ENCODE data around the gene ZNF644. TPM values are rescaled to one million over a fixed set of nuclear protein-coding genes. Genes with fewer than 3 reads are reported as not detected.
"Not testable (repeated sequence)": the region's sequence is repeated elsewhere in the genome, so short reads cannot be mapped to it uniquely, and the experiment has no call there.

Gene ZNF644
- polyA plus RNA-seq, 3 donors: 58.3 to 59.9 (median 59.9) TPM

GRCh38 chr1:90936731-90937130, 85.1 kb downstream of the ZNF644 start:
- DNase-seq: no peak

GRCh38 chr1:90936061-90936460, 85.8 kb downstream of the ZNF644 start:
- no peak for DNase-seq

GRCh38 chr1:90928231-90928630, 93.6 kb downstream of the ZNF644 start:
- DNase-seq: not testable (repeated sequence)

GRCh38 chr1:90927674-90928073, 94.2 kb downstream of the ZNF644 start:
- not testable (repeated sequence) for DNase-seq

GRCh38 chr1:90926971-90927370, 94.9 kb downstream of the ZNF644 start:
- DNase-seq: no peak

- DNase-seq: no peak
These were observed 95.6 kb downstream of the ZNF644 start for GRCh38 chr1:90925928-90926869.

- DNase-seq: no peak
These were observed 96.9 kb downstream of the ZNF644 start for GRCh38 chr1:90924982-90925381.

- DNase-seq: no peak
These were observed 98.8 kb downstream of the ZNF644 start for GRCh38 chr1:90922996-90923395.

- DNase-seq: no peak
These were observed 99.6 kb downstream of the ZNF644 start for GRCh38 chr1:90922202-90922601.

GRCh38 chr1:90919900-90920299, 101.9 kb downstream of the ZNF644 start:
- no peak for DNase-seq

GRCh38 chr1:90919190-90919719, 102.6 kb downstream of the ZNF644 start:
- no peak for DNase-seq

- no peak for DNase-seq
These were observed 110.5 kb downstream of the ZNF644 start for GRCh38 chr1:90911353-90911752.

- no peak for DNase-seq
These were observed 119.2 kb downstream of the ZNF644 start for GRCh38 chr1:90902672-90903071.

- DNase-seq: no peak
These were observed 122.6 kb downstream of the ZNF644 start for GRCh38 chr1:90899263-90899662.

- DNase-seq: not testable (repeated sequence)
These were observed 128.2 kb downstream of the ZNF644 start for GRCh38 chr1:90893679-90894078.

GRCh38 chr1:90892884-90893283, 129.0 kb downstream of the ZNF644 start:
- DNase-seq: not testable (repeated sequence)

GRCh38 chr1:90892196-90892595, 129.6 kb downstream of the ZNF644 start:
- DNase-seq: not testable (repeated sequence)

GRCh38 chr1:90891756-90892155, 130.1 kb downstream of the ZNF644 start:
- not testable (repeated sequence) for DNase-seq

GRCh38 chr1:90882221-90882620, 139.6 kb downstream of the ZNF644 start:
- DNase-seq: no peak

- DNase-seq: no peak
These were observed 140.8 kb downstream of the ZNF644 start for GRCh38 chr1:90881034-90881433.

GRCh38 chr1:90879281-90879680, 142.6 kb downstream of the ZNF644 start:
- DNase-seq: no peak

GRCh38 chr1:90876101-90876500, 145.7 kb downstream of the ZNF644 start:
- no peak for DNase-seq

Data from renal pelvis (tissue), 4 donors.